Adrenal gland (tissue), 12 donors: Measurements from ENCODE around the gene GNAQ. TPM values are rescaled to one million over a fixed set of nuclear protein-coding genes. Genes with fewer than 3 reads are reported as not detected.

Experiments used
- DNase-seq, 7 donors: peaks; one replicate each; pipeline ENCODE4 v3.0.0-alpha.2; 2019 to 2020
- H3K27ac ChIP-seq, 5 donors: fragments of 200-600 bp; sonication (generic) in 4 of 5; 1 replicate in 3 of 5; 2 replicates in 2 of 5; pipeline versions ENCODE4 v1.5.1 to v1.8.0; 2016 to 2020; ENCODE audit warnings: mild to moderate bottlenecking in 1 of 5
- H3K27me3 ChIP-seq: fragments of 200-600 bp; 2 replicates; pipeline ENCODE4 v1.8.0; 2021
- H3K36me3 ChIP-seq, 2 donors: fragments of 200-600 bp; replicated peaks in 1 of 2; 1 replicate in 1 of 2; 2 replicates in 1 of 2; pipeline versions ENCODE4 v1.5.1 to v1.8.0; 2018 to 2022
- H3K4me1 ChIP-seq, 2 donors: fragments of 200-600 bp; replicated peaks in 1 of 2; 1 replicate in 1 of 2; 2 replicates in 1 of 2; pipeline versions ENCODE4 v1.5.1 to v1.8.0; 2018 to 2021
- H3K4me3 ChIP-seq, 4 donors: fragments of 200-600 bp; sonication (generic) in 3 of 4; one replicate each; pipeline ENCODE4 v1.5.1; 2016 to 2018
- H3K9me3 ChIP-seq, 3 donors: fragments of 200-600 bp; sonication (generic) in 1 of 3; replicated peaks in 1 of 3; 1 replicate in 2 of 3; 2 replicates in 1 of 3; pipeline versions ENCODE4 v1.5.1 to v1.8.0; 2016 to 2021
- POLR2A ChIP-seq, 2 donors: fragments of 450-650 bp; IDR thresholded peaks; one replicate each; pipeline ENCODE4 v1.6.1; 2017; ENCODE audit warnings: antibody characterized with exemption in 2 of 2, mild to moderate bottlenecking in 2 of 2, moderate library complexity in 1 of 2
- WGBS, 4 donors: extraction: QIAGEN DNeasy Blood & Tissue Kit in 2 of 4; methylation state at CpG; one replicate each; pipeline versions ENCODE4 v1.1.5 to v1.1.7; 2013 to 2017; 5-methylcytosine and 5-hydroxymethylcytosine counted together
- intact Hi-C, 2 donors: fragments of 100-400 bp; cut with DNase I; formaldehyde crosslinking; loops; one replicate each; pipeline versions ENCODE4 v1.14.1 to v1.15.0; 2022 to 2023
- polyA plus RNA-seq, 3 donors: library from polyadenylated mRNA; stranded (reverse); fragments of 200-250 nt in 2 of 3; fragments of 350-450 nt in 1 of 3; fragmentation: Illumina TruSeq in 1 of 3; extraction: RNeasy Lipid Tissue Mini Kit (QIAGEN cat#74804) in 1 of 3; gene quantifications; one replicate each; pipeline ENCODE4 v1.2.3, GENCODE V29; 2013 to 2014
- total RNA-seq, 9 donors: library from RNA; depleted of rRNA in 4 of 9; stranded (reverse); fragments of >200 nt in 4 of 9; fragments of 120-200 nt in 1 of 9; fragmentation: NEBNext Ultra II Directional in 1 of 9; extraction: Animal tissue kit (Norgen Biotek cat#: 25700) in 1 of 9; gene quantifications; one replicate each; pipeline versions ENCODE4 v1.1.0 to v1.2.4, GENCODE V29; 2013 to 2023
- TF ChIP-seq, protein P1 (sequence below), 6 experiments: fragments of 450-650 bp in 4 of 6; fragments of 200-600 bp in 2 of 6; sonication (generic) in 1 of 6; IDR thresholded peaks; 1 replicate in 5 of 6; 2 replicates in 1 of 6; pipeline versions ENCODE4 v1.5.1 to v1.8.0; 2016 to 2021; ENCODE audit warnings: antibody characterized with exemption in 6 of 6, mild to moderate bottlenecking in 2 of 6, moderate library complexity in 1 of 6
- donor health status: healthy with polysubstance abuse.
- donor health status: Bipolar disorder and iron deficiency.
- donor health status: DM: yes; HTN: yes; CAD: no.
- donor health status: DM: no; HTN: no; CAD: no.
- donor health status: DM: no; HTN: no; CAD: no.
- donor health status: DM: yes; HTN: yes; CAD: no.

Gene GNAQ
- total and polyA plus RNA-seq, 12 donors: 15.8 to 71.7 (median 45.1) TPM

DNA sequence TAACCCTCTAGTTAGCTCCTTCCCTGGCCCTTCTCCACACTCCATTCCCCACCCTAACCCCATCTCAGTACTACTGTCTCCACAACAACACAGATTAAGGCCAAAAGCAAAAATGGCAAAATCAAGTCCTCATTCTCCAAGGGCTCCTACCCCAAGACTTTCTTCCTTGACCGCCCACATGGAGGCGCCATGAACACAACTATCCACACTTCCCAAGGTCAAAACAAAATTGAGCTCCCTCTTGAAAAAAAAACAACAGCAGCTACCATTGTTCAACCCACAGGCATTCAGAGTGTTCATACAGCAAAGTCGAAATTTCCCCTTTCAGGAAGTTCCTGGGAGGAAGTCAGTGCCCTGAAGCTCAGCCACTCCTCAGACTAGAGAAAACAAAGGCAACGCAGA is 54.4 kb downstream of the GNAQ start:
- WGBS, 4 donors: 40 to 56% (median 52%) methylated on average over 4 of the region's 4 CpGs
- TF ChIP-seq, protein P1, sequence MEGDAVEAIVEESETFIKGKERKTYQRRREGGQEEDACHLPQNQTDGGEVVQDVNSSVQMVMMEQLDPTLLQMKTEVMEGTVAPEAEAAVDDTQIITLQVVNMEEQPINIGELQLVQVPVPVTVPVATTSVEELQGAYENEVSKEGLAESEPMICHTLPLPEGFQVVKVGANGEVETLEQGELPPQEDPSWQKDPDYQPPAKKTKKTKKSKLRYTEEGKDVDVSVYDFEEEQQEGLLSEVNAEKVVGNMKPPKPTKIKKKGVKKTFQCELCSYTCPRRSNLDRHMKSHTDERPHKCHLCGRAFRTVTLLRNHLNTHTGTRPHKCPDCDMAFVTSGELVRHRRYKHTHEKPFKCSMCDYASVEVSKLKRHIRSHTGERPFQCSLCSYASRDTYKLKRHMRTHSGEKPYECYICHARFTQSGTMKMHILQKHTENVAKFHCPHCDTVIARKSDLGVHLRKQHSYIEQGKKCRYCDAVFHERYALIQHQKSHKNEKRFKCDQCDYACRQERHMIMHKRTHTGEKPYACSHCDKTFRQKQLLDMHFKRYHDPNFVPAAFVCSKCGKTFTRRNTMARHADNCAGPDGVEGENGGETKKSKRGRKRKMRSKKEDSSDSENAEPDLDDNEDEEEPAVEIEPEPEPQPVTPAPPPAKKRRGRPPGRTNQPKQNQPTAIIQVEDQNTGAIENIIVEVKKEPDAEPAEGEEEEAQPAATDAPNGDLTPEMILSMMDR (IDR thresholded peaks at IDR 0.05): peak; percentile 14 to 72 (median 52)
- no peak for TF ChIP-seq POLR2A (IDR thresholded peaks at IDR 0.05)
- Histone ChIP-seq H3K36me3 (no peaks in the 10 kb centered on the region), H3K9me3 (no peaks in the 10 kb centered on the region), H3K27ac (no peak overlapping the region), H3K4me3 (no peak overlapping the region), H3K27me3 (no peaks in the 10 kb centered on the region), H3K4me1 (peaks cover 21 to 63% of the 10 kb centered on the region in 2 donors)
- DNase-seq: peak; percentile 49 to 86 (median 66)
- intact Hi-C loops: loop anchor here in 1 of 2 donors (5.0 kb wide), 1 partner anchor 55 kb away; the partner anchor contains the start of gene GNAQ

DNA sequence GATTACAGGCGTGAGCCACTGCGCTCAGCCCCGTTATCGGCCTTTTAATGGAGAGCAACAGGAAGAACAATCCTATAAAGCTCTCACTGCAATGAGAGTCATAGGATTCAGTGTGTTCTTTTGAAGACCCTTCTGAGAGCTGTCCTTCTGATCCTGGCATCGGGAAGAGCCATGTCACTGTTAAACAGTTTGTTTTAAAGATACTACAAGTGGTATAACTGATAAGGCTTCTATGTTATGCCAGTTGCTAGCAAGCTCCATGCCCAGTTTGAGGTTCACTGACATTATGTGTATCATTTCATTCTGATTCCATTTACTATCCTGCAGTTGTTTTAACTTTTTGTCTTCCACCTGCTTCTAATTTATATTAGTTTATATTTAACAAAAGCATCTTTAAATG is 55.8 kb downstream of the GNAQ start:
- Histone ChIP-seq H3K36me3 (no peaks in the 10 kb centered on the region), H3K27ac (no peak overlapping the region), H3K27me3 (no peaks in the 10 kb centered on the region), H3K9me3 (no peaks in the 10 kb centered on the region), H3K4me1 (peaks cover 15 to 49% of the 10 kb centered on the region in 2 donors), H3K4me3 (no peak overlapping the region)
- 91 to 97% (median 94%) methylated on average over 5 of the region's 5 CpGs for WGBS, 4 donors
- intact Hi-C loops: loop anchor here in 1 of 2 donors (5.0 kb wide), 1 partner anchor 56 kb away; the partner anchor contains the start of gene GNAQ
- TF ChIP-seq, protein P1 (IDR thresholded peaks at IDR 0.05): no peak
- TF ChIP-seq POLR2A (IDR thresholded peaks at IDR 0.05): no peak
- DNase-seq: no peak

DNA sequence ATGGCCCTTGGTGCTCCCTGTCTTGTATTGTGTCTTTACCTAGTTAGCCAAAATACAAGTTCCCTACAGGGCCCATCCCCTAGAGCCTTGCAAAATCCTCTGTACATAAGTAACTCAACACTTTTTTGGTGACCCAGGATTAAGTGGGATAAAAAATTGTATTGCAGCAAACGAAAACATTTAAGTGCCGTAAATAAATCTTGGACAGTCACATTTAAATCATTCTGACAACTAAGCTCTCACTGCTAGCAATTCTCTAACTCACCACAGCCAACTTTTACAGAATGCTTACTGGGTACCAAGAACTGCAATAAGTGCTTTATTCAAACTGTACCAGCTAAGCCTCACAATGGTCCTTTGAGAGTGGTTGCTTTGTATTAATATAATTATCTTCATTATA is 56.6 kb downstream of the GNAQ start:
- H3K4me1 ChIP-seq: peaks cover 15 to 41% of the 10 kb centered on the region in 2 donors

DNA sequence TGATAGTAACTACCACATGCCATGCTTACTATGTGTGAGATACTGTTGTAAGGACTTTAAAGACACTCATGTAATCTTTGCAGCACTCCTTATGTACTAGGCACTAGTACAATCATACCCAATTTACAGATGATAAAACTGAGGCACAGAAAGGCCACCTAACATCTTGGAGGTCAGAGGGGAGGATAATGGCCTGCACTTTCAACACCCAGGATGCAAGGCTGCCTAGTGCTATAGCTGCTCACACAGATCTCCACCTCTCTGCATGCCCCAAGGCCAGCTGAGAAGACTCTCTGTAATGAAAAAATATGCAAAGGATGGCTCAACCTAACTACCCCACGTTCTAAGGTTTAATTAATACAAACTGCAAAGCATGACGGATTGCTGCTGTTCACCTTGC is 57.2 kb downstream of the GNAQ start:
- no peak overlapping the region for H3K27ac ChIP-seq
- H3K4me3 ChIP-seq: no peak overlapping the region
- no peaks in the 10 kb centered on the region for H3K27me3 ChIP-seq
- no peaks in the 10 kb centered on the region for H3K36me3 ChIP-seq
- peaks cover 15 to 36% of the 10 kb centered on the region in 2 donors for H3K4me1 ChIP-seq
- TF ChIP-seq POLR2A (IDR thresholded peaks at IDR 0.05): no peak
- TF ChIP-seq, protein P1 (IDR thresholded peaks at IDR 0.05): no peak
- no peak for DNase-seq
- no peaks in the 10 kb centered on the region for H3K9me3 ChIP-seq
- 54 to 58% (median 56%) methylated on average over 2 of the region's 2 CpGs for WGBS, 4 donors
- intact Hi-C loops: no loop called here

More for the DNA sequence above, 56.6 kb downstream of the GNAQ start:
- H3K4me3 ChIP-seq: no peak overlapping the region
- no peaks in the 10 kb centered on the region for H3K36me3 ChIP-seq
- H3K27me3 ChIP-seq: no peaks in the 10 kb centered on the region
- DNase-seq: no peak
- no peaks in the 10 kb centered on the region for H3K9me3 ChIP-seq
- intact Hi-C loops: loop anchor here in 1 of 2 donors (5.0 kb wide), 1 partner anchor 57 kb away; the partner anchor contains the start of gene GNAQ
- WGBS, 4 donors: 32 to 56% (median 43%) methylated on average over 2 of the region's 2 CpGs
- TF ChIP-seq POLR2A (IDR thresholded peaks at IDR 0.05): no peak
- TF ChIP-seq, protein P1 (IDR thresholded peaks at IDR 0.05): peak in 1 of 6 experiments; percentile 21
- no peak overlapping the region for H3K27ac ChIP-seq
